ENCODE results near the gene PMIS2.
"Not testable (repeated sequence)": the region's sequence is repeated elsewhere in the genome, so short reads cannot be mapped to it uniquely, and the experiment has no call there.

Gene PMIS2

DNA sequence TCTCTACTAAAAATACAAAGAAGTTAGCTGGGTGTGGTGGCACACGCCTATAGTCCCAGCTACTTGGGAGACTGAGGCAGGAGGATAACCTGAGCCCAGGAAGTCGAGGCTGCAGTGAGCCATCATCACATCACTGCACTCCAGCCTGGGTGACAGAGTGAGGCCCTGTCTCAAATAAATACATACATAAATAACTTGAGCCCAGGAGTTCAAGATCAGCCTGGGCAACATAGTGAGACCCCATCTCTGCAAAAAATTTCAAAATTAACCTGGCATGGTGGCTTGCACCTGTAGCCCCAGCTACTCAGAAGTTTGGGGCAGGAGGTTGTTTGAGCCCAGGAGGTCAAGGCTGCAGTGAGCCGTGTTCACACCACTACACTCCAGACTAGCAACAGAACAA lies 9.1 kb downstream of the PMIS2 start:
- DNase-seq = not testable (repeated sequence)

DNA sequence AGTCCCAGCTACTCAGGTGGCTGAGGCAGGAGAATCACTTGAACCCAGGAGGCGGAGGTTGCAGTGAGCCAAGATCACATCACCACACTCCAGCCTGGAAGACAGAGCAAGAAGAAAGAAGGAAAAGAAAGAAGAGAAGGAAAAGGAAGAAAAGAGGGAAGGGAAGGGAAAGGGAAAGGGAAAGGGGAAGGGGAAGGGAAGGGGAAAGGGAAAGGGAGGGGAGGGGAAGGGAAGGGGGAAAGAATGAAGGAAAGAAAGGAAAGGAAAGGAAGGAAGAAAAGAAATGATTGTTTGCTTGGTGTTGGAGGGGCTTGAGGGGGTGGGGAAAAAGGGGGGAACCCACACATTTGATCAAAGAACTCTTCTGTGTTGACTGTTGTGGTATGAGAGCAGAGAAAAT lies 10.0 kb downstream of the PMIS2 start:
- DNase-seq = no peak

DNA sequence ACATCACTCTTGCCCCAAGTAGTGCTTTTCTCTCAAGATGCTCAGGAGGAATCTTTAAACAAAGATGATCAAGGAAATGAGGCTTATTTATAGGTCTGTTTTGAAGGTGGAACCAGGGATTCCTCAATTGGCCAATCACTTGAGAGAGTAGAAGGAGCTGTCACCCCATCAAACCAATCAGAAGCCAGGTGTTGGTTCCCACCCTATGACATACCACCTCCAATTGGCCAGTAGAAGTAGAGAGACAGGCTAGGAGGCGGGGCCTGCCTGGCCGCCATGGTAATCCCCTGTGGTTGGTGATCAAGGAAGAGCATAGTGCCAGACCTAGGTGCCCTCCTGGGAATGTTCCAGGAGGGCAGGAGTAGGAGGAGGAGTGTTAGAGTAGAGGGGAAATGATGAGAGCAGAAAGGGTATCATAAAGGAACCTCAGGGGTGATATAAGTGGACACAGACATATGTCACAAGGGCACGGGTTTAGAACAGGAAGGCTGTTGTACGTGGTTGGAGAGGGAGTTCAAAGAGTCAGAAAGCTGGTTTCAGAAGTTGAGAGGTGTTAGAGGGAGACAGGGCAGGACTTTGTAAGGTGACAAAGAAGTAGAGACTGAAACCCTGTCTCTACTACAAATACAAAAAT lies 10.5 kb downstream of the PMIS2 start:
- no peak for DNase-seq

DNA sequence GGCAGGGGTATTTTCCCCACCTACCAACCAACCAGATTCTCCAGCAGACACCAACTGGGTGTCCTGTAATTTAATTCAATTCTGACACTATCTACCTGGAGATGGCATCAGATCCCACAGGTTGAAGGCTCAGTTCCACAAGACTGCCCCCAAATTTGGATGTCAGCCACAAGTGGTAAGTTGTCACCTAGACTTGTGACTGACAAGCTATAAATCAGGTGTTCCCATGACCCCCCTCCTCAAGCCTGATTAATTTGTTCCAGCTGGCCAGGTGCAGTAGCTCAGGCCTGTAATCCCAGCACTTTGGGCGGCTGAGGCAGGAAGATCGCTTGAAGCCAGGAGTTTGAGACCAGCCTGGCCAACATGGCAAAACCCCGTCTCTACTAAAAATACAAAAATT lies 16.0 kb downstream of the PMIS2 start:
- no peak for DNase-seq

DNA sequence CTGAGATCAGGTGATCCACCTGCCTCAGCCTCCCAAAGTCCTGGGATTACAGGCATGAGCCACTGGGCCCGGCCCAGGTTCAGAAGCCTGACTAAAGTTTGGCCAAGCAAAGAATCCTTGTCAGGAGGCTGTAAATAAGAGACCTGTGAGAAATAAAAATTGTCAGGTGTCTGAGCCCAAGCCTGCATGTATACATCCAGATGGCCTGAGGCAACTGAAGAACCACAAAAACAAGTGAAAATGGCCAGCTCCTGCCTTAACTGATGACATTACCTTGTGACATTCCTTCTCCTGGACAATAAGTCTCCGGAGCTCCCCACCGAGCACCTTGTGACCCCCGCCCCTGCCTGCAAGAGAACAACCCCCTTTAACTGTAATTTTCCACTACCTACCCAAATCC lies 18.5 kb downstream of the PMIS2 start:
- not testable (repeated sequence) for DNase-seq

DNA sequence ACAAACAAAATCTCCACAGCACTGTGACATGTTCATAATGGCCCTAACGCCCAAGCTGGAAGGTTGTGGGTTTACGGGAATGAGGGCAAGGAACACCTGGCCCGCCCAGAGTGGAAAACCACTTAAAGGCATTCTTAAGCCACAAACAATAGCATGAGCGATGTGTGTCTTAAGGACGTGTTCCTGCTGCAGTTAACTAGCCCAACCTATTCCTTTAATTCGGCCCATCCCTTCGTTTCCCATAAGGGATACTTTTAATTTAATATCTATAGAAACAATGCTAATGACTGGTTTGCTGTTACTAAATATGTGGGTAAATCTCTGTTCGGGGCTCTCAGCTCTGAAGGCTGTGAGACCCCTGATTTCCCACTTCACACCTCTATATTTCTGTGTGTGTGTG lies 21.2 kb downstream of the PMIS2 start:
- DNase-seq = not testable (repeated sequence)

DNA sequence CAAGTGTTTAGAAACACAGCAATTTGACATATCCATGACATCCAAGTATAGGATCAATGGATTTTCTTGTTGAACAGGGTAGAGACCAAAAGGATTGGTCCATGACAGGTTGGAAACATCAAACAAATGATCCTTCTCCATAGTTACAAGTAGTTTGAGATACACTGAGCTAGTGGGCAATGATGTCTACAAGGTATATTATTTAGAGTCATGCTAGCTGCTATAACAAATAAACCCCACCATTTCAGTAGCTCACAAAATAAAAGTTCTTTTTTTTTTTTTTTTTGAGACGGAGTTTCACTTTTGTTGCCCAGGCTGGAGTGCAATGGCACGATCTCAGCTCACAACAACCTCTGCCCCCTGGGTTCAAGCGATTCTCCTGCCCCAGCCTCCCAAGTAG lies 21.7 kb downstream of the PMIS2 start:
- no peak for DNase-seq

DNA sequence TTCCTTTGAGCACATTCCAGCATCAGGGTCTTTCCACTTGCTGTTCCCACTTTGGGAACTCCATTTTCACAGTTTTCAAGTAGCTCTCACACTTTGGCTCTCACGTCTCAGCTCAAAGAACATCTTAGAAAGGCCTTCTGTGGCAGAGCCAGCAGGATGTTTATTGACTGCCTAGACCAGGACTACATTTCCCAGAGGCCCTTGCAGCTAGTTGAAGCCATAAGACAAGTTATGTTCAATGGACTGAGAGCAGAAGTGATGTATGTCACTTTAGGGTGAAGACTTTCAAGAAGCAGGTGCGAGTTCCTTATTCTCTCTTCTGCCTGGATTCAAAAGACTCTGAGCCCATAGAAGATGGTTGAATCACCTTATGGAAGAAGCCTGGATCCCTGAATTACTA lies 22.3 kb downstream of the PMIS2 start:
- no peak for DNase-seq

DNA sequence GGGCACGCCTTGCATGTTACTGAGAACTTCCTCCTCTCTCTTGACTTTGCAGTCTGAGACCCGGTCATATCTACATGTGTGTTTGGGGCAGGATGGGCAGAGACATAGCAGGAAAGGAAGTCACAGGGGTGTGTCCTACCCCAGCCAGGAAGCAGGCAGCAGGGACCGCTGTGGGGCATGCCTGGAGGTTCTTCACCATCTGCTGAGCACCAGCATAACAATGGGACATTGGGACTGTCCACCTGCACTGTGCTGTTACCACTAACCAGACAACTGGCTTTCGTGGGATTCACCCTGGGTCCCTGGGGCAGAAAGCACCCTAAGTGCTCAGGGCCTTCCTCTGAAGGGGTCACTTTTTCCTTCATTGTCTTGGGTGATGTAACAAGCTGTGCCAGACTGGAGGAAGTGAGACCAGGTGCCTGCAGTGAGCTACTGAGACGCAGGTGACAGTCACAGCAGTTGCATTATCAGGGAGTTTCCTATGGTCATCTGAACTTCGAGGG lies 23.9 kb downstream of the PMIS2 start:
- no peak for DNase-seq

DNA sequence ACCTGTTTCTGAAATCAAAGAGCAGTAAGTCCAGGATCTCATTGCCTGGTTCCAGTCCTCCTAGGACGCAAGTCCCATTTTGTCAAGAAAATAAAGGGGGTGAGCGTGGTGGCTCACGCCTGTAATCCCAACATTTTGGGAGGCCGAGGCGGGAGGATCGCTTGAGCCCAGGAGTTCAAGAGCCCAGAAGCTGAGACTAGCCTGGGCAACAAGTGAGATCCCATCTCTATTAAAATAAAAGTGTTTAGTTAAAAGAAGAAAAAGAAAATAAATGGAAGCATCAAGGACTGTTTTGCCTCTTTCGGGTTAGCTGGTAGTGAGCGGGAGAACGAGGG lies 26.2 kb downstream of the PMIS2 start:
- DNase-seq = no peak

DNA sequence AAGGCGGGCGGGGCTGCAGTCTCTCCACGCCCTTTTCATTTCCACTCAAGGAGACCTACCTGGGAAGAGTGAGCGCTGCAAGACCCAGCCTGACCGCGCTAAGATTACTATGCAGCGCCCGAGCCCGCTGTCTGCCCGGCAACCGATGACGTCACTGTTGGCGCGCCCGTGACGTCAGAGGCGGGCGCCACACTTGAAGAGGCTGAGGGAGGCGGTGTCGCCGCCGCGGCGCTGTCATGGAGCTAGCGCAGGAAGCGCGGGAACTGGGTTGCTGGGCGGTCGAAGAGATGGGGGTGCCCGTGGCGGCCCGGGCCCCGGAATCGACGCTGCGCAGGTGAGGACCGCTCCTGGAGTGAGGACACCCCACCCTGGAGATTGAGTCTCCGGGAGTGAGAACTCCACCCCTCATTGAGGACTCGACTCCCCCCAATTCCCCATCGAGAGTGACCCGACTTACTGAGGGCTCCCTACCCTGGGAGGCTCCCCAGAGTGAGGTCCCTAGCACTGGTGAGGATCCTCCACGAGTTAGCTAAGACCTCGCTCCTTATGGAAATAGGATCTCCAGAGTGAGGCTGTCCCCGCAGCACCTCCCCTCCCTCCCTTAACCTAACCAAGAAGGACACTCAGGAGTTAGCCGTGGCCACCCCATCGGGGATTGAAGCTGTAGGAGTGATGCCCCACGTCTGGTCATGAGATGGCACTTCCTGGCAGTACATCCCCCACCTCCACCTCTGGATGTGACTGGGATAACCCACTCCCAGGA lies 26.8 kb downstream of the PMIS2 start, which contains the start of gene HAUS5:
Gene HAUS5 (plus strand): TSS at position 177 of the 763 bp plus-strand sequence. CDS start 60 bp downstream, at position 237.
- peak; percentile 25 for DNase-seq

DNA sequence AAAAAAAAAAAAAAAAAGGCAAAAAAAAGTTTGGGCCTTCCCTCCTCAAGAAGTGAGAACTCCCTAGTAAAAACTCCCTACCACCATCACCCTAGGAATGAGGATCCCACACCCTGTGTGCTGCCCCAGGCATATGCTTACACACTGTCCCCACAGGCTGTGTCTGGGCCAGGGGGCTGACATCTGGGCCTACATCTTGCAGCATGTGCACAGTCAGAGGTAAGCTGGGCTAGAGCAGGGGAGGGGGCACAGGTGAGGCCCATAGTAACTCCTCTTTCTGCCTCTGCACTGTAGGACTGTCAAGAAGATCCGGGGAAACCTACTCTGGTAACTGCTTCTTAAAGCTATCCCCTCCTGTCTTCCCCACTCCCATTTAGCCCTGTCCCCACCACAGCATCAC lies 27.6 kb downstream of the PMIS2 start:
- DNase-seq = no peak

DNA sequence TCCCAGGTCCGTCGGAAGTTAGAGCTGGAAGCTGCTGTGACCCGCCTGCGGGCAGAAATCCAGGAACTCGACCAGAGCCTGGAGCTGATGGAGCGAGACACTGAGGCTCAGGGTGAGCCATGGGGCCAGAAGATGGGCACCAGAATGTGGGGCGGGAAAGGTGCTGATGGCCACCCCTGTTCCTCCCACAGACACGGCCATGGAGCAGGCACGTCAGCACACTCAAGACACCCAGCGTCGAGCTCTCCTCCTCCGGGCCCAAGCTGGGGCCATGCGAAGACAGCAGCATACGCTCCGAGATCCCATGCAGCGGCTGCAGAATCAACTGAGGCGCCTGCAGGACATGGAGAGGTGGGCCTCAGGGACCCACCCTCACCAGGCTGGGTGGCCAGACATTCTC lies 29.1 kb downstream of the PMIS2 start:
- DNase-seq = no peak

DNA sequence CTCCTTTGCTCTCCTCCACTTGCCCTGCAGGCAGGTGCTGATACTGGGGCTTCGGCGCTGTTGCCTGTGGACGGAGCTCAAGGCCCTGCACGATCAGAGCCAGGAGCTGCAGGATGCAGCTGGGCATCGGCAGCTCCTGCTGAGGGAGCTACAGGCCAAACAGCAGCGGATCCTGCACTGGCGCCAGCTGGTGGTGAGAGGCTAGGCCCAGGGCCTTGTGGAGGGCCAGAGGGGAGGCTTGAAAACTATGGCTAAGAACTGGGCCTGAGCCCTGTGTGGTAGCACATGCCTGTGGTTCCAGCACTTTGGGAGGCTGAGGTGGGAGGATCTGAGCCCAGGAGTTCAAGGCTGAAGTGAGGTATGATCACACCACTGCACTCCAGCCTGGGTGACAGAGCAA lies 32.9 kb downstream of the PMIS2 start:
- DNase-seq = no peak

DNA sequence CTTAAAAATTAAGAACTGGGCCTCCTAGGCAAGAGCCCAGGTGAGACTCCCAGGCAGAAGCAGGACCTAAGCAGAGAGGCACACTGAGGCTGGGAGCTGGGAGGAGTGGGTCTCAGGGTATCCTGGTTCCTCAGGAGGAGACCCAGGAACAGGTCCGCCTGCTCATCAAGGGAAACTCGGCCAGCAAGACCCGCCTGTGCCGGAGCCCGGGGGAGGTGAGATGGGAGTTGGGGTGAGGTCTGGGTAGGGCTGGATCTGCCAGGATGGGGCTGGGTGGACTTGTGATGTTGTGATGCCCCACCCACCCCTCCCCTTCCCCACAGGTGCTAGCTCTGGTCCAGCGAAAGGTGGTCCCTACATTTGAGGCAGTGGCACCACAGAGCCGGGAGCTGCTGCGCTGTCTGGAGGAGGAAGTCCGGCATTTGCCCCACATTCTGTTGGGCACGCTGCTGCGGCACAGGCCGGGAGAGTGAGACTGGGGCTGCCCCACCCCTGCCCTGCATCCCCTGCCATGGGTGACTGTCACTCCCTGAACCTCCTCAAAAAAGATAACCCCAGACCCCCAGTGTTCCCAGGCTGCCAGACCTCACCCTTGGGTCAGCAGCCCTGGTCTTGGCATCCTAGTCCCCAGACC lies 33.4 kb downstream of the PMIS2 start:
- no peak for DNase-seq

DNA sequence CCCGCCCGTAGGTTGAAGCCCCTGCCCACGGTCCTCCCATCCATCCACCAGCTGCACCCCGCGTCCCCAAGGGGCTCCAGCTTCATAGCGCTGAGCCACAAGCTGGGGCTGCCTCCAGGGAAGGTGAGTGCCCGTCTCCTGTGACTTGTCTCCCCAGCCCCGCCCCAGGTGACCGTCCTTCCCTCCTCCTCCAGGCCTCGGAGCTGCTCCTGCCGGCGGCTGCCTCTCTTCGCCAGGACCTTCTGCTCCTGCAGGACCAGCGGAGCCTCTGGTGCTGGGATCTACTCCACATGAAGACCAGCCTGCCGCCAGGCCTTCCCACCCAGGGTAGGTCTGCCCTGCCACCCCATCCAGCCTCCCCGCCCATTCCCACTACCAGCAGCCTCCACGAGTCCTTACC lies 34.0 kb downstream of the PMIS2 start:
- no peak for DNase-seq

DNA sequence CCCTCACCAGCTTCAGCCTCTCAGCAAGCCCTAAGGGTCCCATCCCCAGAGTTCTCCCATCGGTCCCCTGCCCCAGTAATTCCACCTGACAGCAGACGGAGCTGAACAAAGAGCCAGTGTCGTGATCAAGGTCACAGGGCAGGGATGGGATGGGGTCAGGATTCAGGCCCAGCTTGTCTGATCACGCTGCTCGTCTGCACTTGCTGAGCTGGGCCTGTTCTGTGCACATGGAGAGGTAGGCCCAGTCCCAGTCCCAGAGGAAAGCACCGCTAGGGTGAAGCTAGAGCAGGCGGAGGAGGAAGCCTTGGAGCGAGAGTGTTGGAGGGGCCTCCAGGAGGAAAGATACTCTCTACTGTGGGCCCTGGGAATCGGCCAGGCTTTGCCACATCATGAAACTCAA lies 35.7 kb downstream of the PMIS2 start:
- DNase-seq = no peak

DNA sequence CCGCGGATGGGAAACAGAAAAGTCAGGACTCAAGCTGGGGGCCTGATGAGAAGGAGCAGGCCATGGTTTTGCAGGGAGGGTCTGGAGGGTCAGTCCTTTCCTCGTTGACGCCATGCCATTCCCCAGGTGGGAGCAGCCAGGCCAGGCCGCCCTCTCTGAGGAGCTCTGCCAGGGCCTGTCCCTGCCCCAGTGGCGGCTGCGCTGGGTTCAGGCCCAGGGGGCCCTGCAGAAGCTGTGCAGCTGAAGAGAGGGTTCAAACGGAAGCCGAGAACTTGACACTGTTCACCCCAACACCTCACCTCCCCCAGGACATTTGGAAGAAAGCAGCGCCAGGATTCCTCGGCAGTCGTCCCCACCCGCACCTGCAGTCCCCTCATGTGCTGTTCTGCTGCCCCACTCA lies 36.8 kb downstream of the PMIS2 start:
- no peak for DNase-seq

DNA sequence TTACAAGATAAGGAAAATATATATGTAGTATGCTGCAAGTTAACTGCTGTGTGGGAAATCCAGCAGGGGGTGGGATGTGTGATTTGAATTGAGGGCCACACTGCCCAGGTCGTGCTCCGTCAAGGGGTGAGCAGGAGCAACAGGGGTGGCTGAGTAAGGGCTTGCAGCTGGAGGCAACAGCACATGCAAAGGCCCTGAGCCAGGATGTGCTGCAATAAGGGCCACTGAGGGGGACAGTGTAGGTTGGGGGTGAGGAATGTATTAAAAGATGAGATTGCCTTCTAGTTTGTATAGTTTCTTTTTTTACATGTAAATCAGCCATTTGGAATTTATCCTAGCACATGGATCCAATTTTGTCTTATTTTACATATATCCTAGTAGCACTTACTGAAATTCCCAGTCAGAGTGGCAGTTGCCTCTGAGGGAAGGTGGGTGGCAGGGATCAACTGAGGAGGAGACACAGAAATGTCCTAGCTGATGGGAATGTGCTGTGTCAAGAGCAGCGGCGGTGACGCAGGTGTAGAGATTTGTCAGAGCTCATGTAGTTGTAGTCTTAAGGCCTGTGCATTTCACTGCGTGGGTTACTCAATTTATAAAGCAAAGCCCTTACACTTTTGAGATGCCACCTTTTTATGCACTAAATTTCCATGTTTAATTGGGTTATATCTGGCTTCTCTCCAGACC lies 37.5 kb downstream of the PMIS2 start:
- DNase-seq = no peak

DNA sequence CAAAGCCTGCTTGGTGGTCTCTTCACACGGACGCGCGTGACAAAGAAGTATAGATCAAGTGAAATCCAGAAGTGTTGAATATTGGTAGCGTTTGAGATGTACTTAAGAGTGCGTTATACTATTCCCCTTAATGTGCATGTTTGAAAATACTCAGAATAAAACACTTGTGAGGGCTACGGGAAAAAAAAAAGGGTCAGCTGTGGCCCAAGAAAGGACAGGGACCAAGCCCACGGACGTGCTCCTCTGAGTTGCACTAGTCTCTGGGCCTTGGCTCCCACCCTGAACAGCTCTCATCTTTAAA lies 42.2 kb downstream of the PMIS2 start:
- DNase-seq = no peak

DNA sequence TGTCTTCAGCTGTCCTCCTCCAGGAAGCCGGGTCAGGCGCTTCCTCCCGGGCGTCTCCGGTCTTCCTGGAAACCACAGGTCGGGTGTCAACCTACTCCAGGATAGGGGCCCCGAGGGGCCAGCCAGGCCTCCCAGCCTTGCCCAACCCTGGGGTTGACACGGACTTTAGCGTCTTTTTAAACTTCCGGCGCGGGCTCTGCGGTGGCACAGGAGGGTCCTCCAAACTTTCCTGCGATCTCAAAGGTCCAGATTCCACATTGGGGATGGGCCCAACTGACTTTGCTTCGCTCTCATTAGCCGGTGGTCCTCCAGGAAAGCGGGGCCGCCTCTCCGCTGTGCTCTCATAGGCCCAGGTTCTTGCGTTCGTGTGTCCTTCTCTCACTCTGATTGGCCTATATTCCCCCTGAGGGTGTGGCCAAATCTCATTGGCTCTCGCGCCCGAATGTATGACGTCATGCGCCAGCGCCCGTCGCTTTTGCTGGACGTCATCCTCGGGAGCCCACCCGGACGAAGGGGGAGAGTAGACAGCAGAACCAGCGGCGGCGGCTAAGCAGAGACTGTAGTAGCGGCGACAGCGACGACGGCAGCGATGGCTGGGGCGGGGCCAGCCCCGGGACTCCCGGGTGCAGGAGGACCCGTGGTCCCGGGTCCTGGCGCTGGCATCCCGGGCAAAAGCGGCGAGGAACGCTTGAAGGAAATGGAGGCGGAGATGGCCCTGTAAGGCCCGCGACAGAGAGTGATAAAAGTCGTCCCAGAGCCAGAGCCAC lies 42.8 kb downstream of the PMIS2 start, which contains the start of gene RBM42:
Gene RBM42 (plus strand): TSS at position 472 of the 767 bp plus-strand sequence. CDS start 118 bp downstream, at position 590.
- peak; percentile 85 for DNase-seq

DNA sequence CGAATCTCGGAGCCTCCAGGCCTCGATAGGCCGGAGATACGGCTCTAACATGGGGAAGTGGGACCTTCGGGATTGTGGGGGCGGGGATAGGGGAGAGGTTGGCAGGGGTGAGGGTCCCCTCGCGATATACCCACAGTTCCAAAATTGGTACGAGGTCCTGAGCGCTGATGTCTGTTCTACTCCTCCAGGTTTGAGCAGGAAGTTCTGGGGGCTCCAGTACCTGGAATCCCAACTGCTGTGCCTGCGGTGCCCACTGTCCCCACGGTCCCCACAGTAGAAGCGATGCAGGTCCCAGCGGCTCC lies 43.3 kb downstream of the PMIS2 start:
- no peak for DNase-seq

Measured in SIG-M5 (cell line).